Bronchial epithelial cell (primary cell): ENCODE data around the gene PDXK. TPM values are rescaled to one million over a fixed set of nuclear protein-coding genes. Genes with fewer than 3 reads are reported as not detected.

Experiments
- DNase-seq: peaks from one replicate; pipeline ENCODE4 v3.0.0-alpha.2; 2010; ENCODE audit warnings: low read depth
- FAIRE-seq: peaks from 2 replicates; lab custom pipeline; 2011; peaks lifted over from hg19 to GRCh38; lab: Jason Lieb, UNC
- H3K27me3 ChIP-seq: 2 replicates; pipeline ENCODE4 v1.5.1; 2011; ENCODE audit warnings: low read length; ENCODE audit not compliant: control insufficient read depth, insufficient read depth
- H3K36me3 ChIP-seq: 2 replicates; pipeline ENCODE4 v1.5.1; 2011; ENCODE audit warnings: low read length; ENCODE audit not compliant: control insufficient read depth, insufficient read depth
- H3K4me3 ChIP-seq: 2 replicates; pipeline ENCODE4 v1.5.1; 2011; ENCODE audit warnings: mild to moderate bottlenecking, low read depth, low read length, control low read depth
- CTCF ChIP-seq: IDR thresholded peaks from 2 replicates; pipeline ENCODE4 v1.5.1; 2011; ENCODE audit warnings: mild to moderate bottlenecking, moderate library complexity, low read length, control low read depth, inconsistent platforms; ENCODE audit not compliant: insufficient read depth, severe bottlenecking
- total RNA-seq: library from RNA; depleted of rRNA; stranded (reverse); fragments of >200 nt; gene quantifications from 2 replicates; pipeline ENCODE4 v1.2.1, GENCODE V29; 2014

PDXK gene
- total RNA-seq, 1 donor from 2014 or later = 591 TPM

- Histone ChIP-seq H3K27me3 (no peaks in the 10 kb centered on the region), H3K36me3 (no peaks in the 10 kb centered on the region), H3K4me3 (no peak overlapping the region)
- no peak for TF ChIP-seq CTCF
- FAIRE-seq (no peak), DNase-seq (no peak)
These were observed 16.8 kb upstream of the PDXK start for GRCh38 chr21:43701936-43702784.

GRCh38 chr21:43702785-43703034, 16.2 kb upstream of the PDXK start:
- no peak for TF ChIP-seq CTCF
- DNase-seq (peak; percentile 35), FAIRE-seq (no peak)
- no peak overlapping the region for H3K4me3 ChIP-seq
- H3K27me3 ChIP-seq = no peaks in the 10 kb centered on the region
- no peaks in the 10 kb centered on the region for H3K36me3 ChIP-seq

- Histone ChIP-seq H3K4me3 (no peak overlapping the region), H3K27me3 (no peaks in the 10 kb centered on the region), H3K36me3 (no peaks in the 10 kb centered on the region)
- FAIRE-seq = no peak
- DNase-seq = peak; percentile 39
- no peak for TF ChIP-seq CTCF
These were observed 15.7 kb upstream of the PDXK start for GRCh38 chr21:43703035-43703880.

GRCh38 chr21:43707462-43707861, 11.5 kb upstream of the PDXK start:
- no peak for DNase-seq
- no peaks in the 10 kb centered on the region for H3K36me3 ChIP-seq

GRCh38 chr21:43708745-43709381, 10.1 kb upstream of the PDXK start:
- TF ChIP-seq CTCF = no peak
- DNase-seq (no peak), FAIRE-seq (no peak)
- Histone ChIP-seq H3K4me3 (no peak overlapping the region), H3K36me3 (no peaks in the 10 kb centered on the region), H3K27me3 (no peaks in the 10 kb centered on the region)

More at GRCh38 chr21:43707462-43707861, 11.5 kb upstream of the PDXK start:
- Histone ChIP-seq H3K27me3 (no peaks in the 10 kb centered on the region), H3K4me3 (no peak overlapping the region)
- FAIRE-seq = no peak
- no peak for TF ChIP-seq CTCF
